Measurements from ENCODE around the gene ZNF367.

- no peak for TF ChIP-seq TAF1 (IDR thresholded peaks at IDR 0.05; ENCODE audit: low read depth)
- no peak for TF ChIP-seq CTCF (IDR thresholded peaks at IDR 0.05; ENCODE audit: poor library complexity, severe bottlenecking)
- no peak for TF ChIP-seq EZH2 (IDR thresholded peaks at IDR 0.05; ENCODE audit: borderline replicate concordance, insufficient read depth, low read length, poor library complexity, severe bottlenecking)
- TF ChIP-seq POLR2AphosphoS5 (IDR thresholded peaks at IDR 0.05) = no peak
Measured at GRCh38 chr9:96429732-96430131, 11.6 kb upstream of the ZNF367 start.
